GM21526 (cell line): Measurements from ENCODE around the gene LRRTM4.

Experiments
- ATAC-seq: cut with Tn5 transposase; IDR thresholded peaks from one replicate; pipeline ENCODE4 v1.9.1; 2021; ENCODE audit warnings: moderate library complexity; ENCODE audit not compliant: unreplicated experiment, low FRiP score

LRRTM4 gene

GRCh38 chr2:76938153-76938552, 584.0 kb downstream of the LRRTM4 start:
- ATAC-seq, result no peak

- no peak for ATAC-seq
Measured at GRCh38 chr2:76932550-76932949, 589.6 kb downstream of the LRRTM4 start.

- no peak for ATAC-seq
Measured at GRCh38 chr2:76930056-76930744, 592.0 kb downstream of the LRRTM4 start.

GRCh38 chr2:76928026-76928425, 594.1 kb downstream of the LRRTM4 start:
- no peak for ATAC-seq

- ATAC-seq, result no peak
Measured at GRCh38 chr2:76921006-76921405, 601.2 kb downstream of the LRRTM4 start.

- ATAC-seq, result no peak
Measured at GRCh38 chr2:76895469-76895868, 626.7 kb downstream of the LRRTM4 start.

- no peak for ATAC-seq
Measured at GRCh38 chr2:76870581-76870980, 651.6 kb downstream of the LRRTM4 start.

- ATAC-seq, result no peak
Measured at GRCh38 chr2:76870011-76870410, 652.2 kb downstream of the LRRTM4 start.

GRCh38 chr2:76867854-76868253, 654.3 kb downstream of the LRRTM4 start:
- ATAC-seq, result no peak

GRCh38 chr2:76866464-76866863, 655.7 kb downstream of the LRRTM4 start:
- no peak for ATAC-seq

- ATAC-seq, result no peak
Measured at GRCh38 chr2:76862901-76863300, 659.3 kb downstream of the LRRTM4 start.

GRCh38 chr2:76861708-76862107, 660.5 kb downstream of the LRRTM4 start:
- no peak for ATAC-seq

GRCh38 chr2:76851000-76851399, 671.2 kb downstream of the LRRTM4 start:
- no peak for ATAC-seq

- ATAC-seq, result no peak
Measured at GRCh38 chr2:76849086-76849485, 673.1 kb downstream of the LRRTM4 start.

GRCh38 chr2:76839826-76840225, 682.4 kb downstream of the LRRTM4 start:
- no peak for ATAC-seq

- no peak for ATAC-seq
Measured at GRCh38 chr2:76829374-76830234, 692.6 kb downstream of the LRRTM4 start.

GRCh38 chr2:76826691-76827090, 695.5 kb downstream of the LRRTM4 start:
- no peak for ATAC-seq

- ATAC-seq, result no peak
Measured at GRCh38 chr2:76825140-76825970, 696.8 kb downstream of the LRRTM4 start.

- no peak for ATAC-seq
Measured at GRCh38 chr2:76821731-76822130, 700.4 kb downstream of the LRRTM4 start.

- ATAC-seq, result no peak
Measured at GRCh38 chr2:76813084-76813483, 709.1 kb downstream of the LRRTM4 start.

GRCh38 chr2:76812156-76812555, 710.0 kb downstream of the LRRTM4 start:
- ATAC-seq, result no peak
